GM04504 (cell line): ENCODE results near the gene TEX22.
A peak's percentile ranks its signal among the peaks of the same experiment; 100 is the strongest.
"Not testable (repeated sequence)": the region's sequence is repeated elsewhere in the genome, so short reads cannot be mapped to it uniquely, and the experiment has no call there.

Experiments used
- DNase-seq: peaks from one replicate; pipeline ENCODE4 v3.0.0-alpha.2; 2012; ENCODE audit warnings: low read depth

The TEX22 gene

GRCh38 chr14:105398044-105398725 lies at the start of gene TEX22:
TEX22 (plus strand) TSS chr14:105398538; CDS start chr14:105399341, 803 bp downstream.
- peak; percentile 40 for DNase-seq

GRCh38 chr14:105348945-105349699 lies 49.2 kb upstream of the TEX22 start:
- no peak for DNase-seq

- no peak for DNase-seq
Observed at GRCh38 chr14:105349992-105350391, 48.3 kb upstream of the TEX22 start.

GRCh38 chr14:105350450-105351244 lies 47.7 kb upstream of the TEX22 start:
- no peak for DNase-seq

GRCh38 chr14:105351410-105351809 lies 46.9 kb upstream of the TEX22 start:
- no peak for DNase-seq

GRCh38 chr14:105351920-105352851 lies 46.2 kb upstream of the TEX22 start:
- DNase-seq, result peak; percentile 73

- DNase-seq, result no peak
Observed at GRCh38 chr14:105353136-105353535, 45.2 kb upstream of the TEX22 start.

GRCh38 chr14:105354541-105354940 lies 43.8 kb upstream of the TEX22 start:
- DNase-seq, result no peak

GRCh38 chr14:105355049-105355575 lies 43.2 kb upstream of the TEX22 start:
- DNase-seq, result no peak

- no peak for DNase-seq
Observed at GRCh38 chr14:105355850-105356604, 42.3 kb upstream of the TEX22 start.

GRCh38 chr14:105356927-105357326 lies 41.4 kb upstream of the TEX22 start:
- no peak for DNase-seq

- no peak for DNase-seq
Observed at GRCh38 chr14:105357626-105358025, 40.7 kb upstream of the TEX22 start.

- no peak for DNase-seq
Observed at GRCh38 chr14:105358140-105358846, 40.0 kb upstream of the TEX22 start.

- DNase-seq, result no peak
Observed at GRCh38 chr14:105358943-105359342, 39.4 kb upstream of the TEX22 start.

GRCh38 chr14:105361412-105361811 lies 36.9 kb upstream of the TEX22 start:
- not testable (repeated sequence) for DNase-seq

GRCh38 chr14:105363847-105364708 lies 34.3 kb upstream of the TEX22 start:
- peak; percentile 37 for DNase-seq

GRCh38 chr14:105365101-105365500 lies 33.2 kb upstream of the TEX22 start:
- DNase-seq, result no peak

GRCh38 chr14:105365681-105366080 lies 32.7 kb upstream of the TEX22 start:
- no peak for DNase-seq
